Uterus (tissue), 2 donors: ENCODE measurements around the gene MSMO1.
"Not testable (repeated sequence)": the region's sequence is repeated elsewhere in the genome, so short reads cannot be mapped to it uniquely, and the experiment has no call there.

ENCODE experiments used
- POLR2A ChIP-seq, 2 donors: fragments of 450-650 bp; IDR thresholded peaks; one replicate each; pipeline ENCODE4 v1.6.1; 2016; ENCODE audit warnings: antibody characterized with exemption in 2 of 2, mild to moderate bottlenecking in 1 of 2, moderate library complexity in 1 of 2
- TF ChIP-seq, protein P1 (sequence below), 4 experiments: fragments of 200-600 bp in 2 of 4; fragments of 450-650 bp in 2 of 4; sonication (generic) in 2 of 4; IDR thresholded peaks; one replicate each; pipeline ENCODE4 v1.5.1; 2016 to 2019; ENCODE audit warnings: antibody characterized with exemption in 4 of 4, mild to moderate bottlenecking in 2 of 4, moderate library complexity in 1 of 4

DNA sequence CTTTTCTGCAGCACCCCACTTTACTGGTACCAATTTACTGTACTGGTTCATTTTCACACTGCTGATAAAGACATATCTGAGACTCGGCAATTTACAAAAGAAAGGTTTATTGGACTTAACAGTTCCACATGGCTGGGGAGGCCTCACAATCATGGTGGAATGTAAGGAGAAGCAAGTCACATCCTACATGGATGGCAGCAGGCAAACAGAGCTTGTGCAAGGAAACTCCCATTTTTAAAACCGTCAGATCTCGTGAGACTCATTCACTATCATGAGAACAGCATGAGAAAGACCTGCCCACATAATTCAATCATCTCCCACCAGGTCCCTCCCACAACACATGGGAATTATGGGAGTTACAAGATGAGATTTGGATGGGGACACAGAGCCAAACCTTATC, 42.8 kb upstream of the MSMO1 start:
- TF ChIP-seq, protein P1, sequence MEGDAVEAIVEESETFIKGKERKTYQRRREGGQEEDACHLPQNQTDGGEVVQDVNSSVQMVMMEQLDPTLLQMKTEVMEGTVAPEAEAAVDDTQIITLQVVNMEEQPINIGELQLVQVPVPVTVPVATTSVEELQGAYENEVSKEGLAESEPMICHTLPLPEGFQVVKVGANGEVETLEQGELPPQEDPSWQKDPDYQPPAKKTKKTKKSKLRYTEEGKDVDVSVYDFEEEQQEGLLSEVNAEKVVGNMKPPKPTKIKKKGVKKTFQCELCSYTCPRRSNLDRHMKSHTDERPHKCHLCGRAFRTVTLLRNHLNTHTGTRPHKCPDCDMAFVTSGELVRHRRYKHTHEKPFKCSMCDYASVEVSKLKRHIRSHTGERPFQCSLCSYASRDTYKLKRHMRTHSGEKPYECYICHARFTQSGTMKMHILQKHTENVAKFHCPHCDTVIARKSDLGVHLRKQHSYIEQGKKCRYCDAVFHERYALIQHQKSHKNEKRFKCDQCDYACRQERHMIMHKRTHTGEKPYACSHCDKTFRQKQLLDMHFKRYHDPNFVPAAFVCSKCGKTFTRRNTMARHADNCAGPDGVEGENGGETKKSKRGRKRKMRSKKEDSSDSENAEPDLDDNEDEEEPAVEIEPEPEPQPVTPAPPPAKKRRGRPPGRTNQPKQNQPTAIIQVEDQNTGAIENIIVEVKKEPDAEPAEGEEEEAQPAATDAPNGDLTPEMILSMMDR (IDR thresholded peaks at IDR 0.05) = not testable (repeated sequence)
- TF ChIP-seq POLR2A (IDR thresholded peaks at IDR 0.05) = not testable (repeated sequence)
